ENCODE measurements around the gene SMAD3. TPM values are rescaled to one million over a fixed set of nuclear protein-coding genes. Genes with fewer than 3 reads are reported as not detected.

The SMAD3 gene
- total and polyA plus RNA-seq, 4 donors: 4.0 to 12.2 (median 5.5) TPM

DNA sequence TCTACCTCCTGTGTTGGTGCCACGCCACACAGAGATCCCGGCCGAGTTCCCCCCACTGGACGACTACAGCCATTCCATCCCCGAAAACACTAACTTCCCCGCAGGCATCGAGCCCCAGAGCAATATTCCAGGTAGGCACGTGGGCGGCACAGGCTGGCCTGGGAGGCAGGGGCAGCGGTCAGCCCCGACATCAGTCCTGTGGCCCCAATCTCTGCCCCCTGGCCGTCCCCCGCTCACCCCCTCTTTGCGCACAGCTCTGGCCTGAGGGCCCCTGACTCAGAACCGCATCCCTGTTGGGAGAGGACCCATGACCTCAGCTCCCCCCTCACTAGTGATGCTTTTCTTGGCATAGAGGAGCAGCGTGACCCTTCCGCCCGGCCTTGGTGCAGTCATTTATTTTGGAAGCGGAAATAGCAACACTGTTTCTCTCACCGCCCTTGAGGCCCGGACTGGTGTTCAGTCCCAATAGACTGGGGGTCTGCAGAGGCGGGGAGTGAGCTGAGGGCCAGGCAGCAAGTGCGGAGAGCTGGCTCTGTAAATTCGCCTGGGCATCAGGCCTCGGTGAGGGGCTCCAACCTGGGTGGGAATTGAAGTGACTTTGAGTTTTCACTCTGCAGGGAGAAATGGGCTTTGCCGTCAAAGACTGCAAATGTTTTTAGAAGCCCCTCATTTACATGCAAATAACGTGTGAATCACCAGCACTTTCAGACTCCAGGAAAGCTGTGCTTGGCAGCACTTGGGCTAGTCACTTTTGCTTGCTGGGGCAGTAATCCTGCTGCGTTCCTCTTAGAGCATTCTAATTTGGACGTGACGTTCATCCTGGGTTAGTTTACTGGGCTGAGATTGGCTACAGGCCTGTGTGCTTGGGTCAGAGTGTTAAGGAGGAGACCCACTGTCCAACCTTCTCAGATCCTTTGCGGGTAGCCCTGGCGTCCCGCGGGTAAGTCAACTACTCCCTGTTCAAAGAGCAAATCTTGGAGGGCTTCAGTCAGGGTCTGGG lies 100.2 kb downstream of the SMAD3 start:
- peaks cover 0 to 18% (median 7%) of the 10 kb centered on the region in 4 donors for H3K4me1 ChIP-seq (ENCODE audit: control insufficient read depth in 4 of 4, insufficient read depth in 4 of 4, low read length in 3 of 4)
- no peaks in the 10 kb centered on the region for H3K9me3 ChIP-seq (ENCODE audit: control insufficient read depth in 4 of 4, low read length in 3 of 4)
- H3K36me3 ChIP-seq (ENCODE audit: control insufficient read depth in 4 of 4, insufficient read depth in 3 of 4, low read depth in 1 of 4, low read length in 3 of 4): peaks cover 4 to 30% (median 7%) of the 10 kb centered on the region in 4 donors
- no peak overlapping the region for H3K27ac ChIP-seq (ENCODE audit: low read depth in 1 of 2, low read length in 2 of 2)
- WGBS: 83% methylated on average over 34 of the region's 34 CpGs
- no peak overlapping the region for H3K4me3 ChIP-seq (ENCODE audit: low read depth in 1 of 3, low read length in 3 of 3)
- TF ChIP-seq FOXA2 (IDR thresholded peaks at IDR 0.05) (no peak), HNF4A (conservative IDR thresholded peaks at IDR 0.05) (no peak), NR2F2 (IDR thresholded peaks at IDR 0.05) (no peak), EGR1 (IDR thresholded peaks at IDR 0.05; ENCODE audit: low read depth in 2 of 2) (no peak), CTCF (IDR thresholded peaks at IDR 0.05; ENCODE audit: low read depth, low read length, missing input control) (no peak), RXRA (IDR thresholded peaks at IDR 0.05) (no peak), ZBTB33 (IDR thresholded peaks at IDR 0.05) (no peak)
- TF ChIP-seq, protein P1, sequence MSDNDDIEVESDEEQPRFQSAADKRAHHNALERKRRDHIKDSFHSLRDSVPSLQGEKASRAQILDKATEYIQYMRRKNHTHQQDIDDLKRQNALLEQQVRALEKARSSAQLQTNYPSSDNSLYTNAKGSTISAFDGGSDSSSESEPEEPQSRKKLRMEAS (IDR thresholded peaks at IDR 0.05): no peak
- TF ChIP-seq, protein P2, sequence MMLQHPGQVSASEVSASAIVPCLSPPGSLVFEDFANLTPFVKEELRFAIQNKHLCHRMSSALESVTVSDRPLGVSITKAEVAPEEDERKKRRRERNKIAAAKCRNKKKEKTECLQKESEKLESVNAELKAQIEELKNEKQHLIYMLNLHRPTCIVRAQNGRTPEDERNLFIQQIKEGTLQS (IDR thresholded peaks at IDR 0.05): no peak
- H3K9ac ChIP-seq (ENCODE audit: low read depth in 1 of 2, low read length in 2 of 2): no peak overlapping the region
- H3K27me3 ChIP-seq (ENCODE audit: control insufficient read depth in 4 of 4, insufficient read depth in 4 of 4, low read length in 3 of 4): no peaks in the 10 kb centered on the region
- DNase-seq (ENCODE audit: low spot score): no peak

GRCh38 chr15:67166280-67167009 lies 101.0 kb downstream of the SMAD3 start:
- Histone ChIP-seq H3K27me3 (ENCODE audit: control insufficient read depth in 4 of 4, insufficient read depth in 4 of 4, low read length in 3 of 4) (no peaks in the 10 kb centered on the region), H3K27ac (ENCODE audit: low read depth in 1 of 2, low read length in 2 of 2) (no peak overlapping the region), H3K4me3 (ENCODE audit: low read depth in 1 of 3, low read length in 3 of 3) (no peak overlapping the region), H3K9me3 (ENCODE audit: control insufficient read depth in 4 of 4, low read length in 3 of 4) (no peaks in the 10 kb centered on the region), H3K9ac (ENCODE audit: low read depth in 1 of 2, low read length in 2 of 2) (no peak overlapping the region), H3K4me1 (ENCODE audit: control insufficient read depth in 4 of 4, insufficient read depth in 4 of 4, low read length in 3 of 4) (peaks cover 0 to 18% (median 7%) of the 10 kb centered on the region in 4 donors), H3K36me3 (ENCODE audit: control insufficient read depth in 4 of 4, insufficient read depth in 3 of 4, low read depth in 1 of 4, low read length in 3 of 4) (peaks cover 6 to 38% (median 7%) of the 10 kb centered on the region in 4 donors)
- DNase-seq (ENCODE audit: low spot score): no peak
- WGBS: 90% methylated on average over 13 of the region's 13 CpGs
- TF ChIP-seq HNF4A (conservative IDR thresholded peaks at IDR 0.05) (no peak), RAD21 (IDR thresholded peaks at IDR 0.05) (no peak), FOXA2 (IDR thresholded peaks at IDR 0.05) (no peak), EGR1 (IDR thresholded peaks at IDR 0.05; ENCODE audit: low read depth in 2 of 2) (no peak), TAF1 (conservative IDR thresholded peaks at IDR 0.05) (no peak), CTCF (IDR thresholded peaks at IDR 0.05; ENCODE audit: low read depth, low read length, missing input control) (no peak), YY1 (IDR thresholded peaks at IDR 0.05) (no peak), RXRA (IDR thresholded peaks at IDR 0.05) (no peak), FOXA1 (IDR thresholded peaks at IDR 0.05) (no peak), GABPA (IDR thresholded peaks at IDR 0.05 in 1 of 2, conservative IDR thresholded peaks at IDR 0.05 in 1 of 2) (no peak), HNF4G (IDR thresholded peaks at IDR 0.05) (no peak), NR2F2 (IDR thresholded peaks at IDR 0.05) (no peak)
- TF ChIP-seq, protein P2 (IDR thresholded peaks at IDR 0.05): no peak
- TF ChIP-seq, protein P3, sequence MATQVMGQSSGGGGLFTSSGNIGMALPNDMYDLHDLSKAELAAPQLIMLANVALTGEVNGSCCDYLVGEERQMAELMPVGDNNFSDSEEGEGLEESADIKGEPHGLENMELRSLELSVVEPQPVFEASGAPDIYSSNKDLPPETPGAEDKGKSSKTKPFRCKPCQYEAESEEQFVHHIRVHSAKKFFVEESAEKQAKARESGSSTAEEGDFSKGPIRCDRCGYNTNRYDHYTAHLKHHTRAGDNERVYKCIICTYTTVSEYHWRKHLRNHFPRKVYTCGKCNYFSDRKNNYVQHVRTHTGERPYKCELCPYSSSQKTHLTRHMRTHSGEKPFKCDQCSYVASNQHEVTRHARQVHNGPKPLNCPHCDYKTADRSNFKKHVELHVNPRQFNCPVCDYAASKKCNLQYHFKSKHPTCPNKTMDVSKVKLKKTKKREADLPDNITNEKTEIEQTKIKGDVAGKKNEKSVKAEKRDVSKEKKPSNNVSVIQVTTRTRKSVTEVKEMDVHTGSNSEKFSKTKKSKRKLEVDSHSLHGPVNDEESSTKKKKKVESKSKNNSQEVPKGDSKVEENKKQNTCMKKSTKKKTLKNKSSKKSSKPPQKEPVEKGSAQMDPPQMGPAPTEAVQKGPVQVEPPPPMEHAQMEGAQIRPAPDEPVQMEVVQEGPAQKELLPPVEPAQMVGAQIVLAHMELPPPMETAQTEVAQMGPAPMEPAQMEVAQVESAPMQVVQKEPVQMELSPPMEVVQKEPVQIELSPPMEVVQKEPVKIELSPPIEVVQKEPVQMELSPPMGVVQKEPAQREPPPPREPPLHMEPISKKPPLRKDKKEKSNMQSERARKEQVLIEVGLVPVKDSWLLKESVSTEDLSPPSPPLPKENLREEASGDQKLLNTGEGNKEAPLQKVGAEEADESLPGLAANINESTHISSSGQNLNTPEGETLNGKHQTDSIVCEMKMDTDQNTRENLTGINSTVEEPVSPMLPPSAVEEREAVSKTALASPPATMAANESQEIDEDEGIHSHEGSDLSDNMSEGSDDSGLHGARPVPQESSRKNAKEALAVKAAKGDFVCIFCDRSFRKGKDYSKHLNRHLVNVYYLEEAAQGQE (IDR thresholded peaks at IDR 0.05): no peak
- TF ChIP-seq, protein P1 (IDR thresholded peaks at IDR 0.05): no peak

Measured in liver (tissue), 9 donors.